Lower lobe of right lung (tissue), 2 donors: ENCODE measurements around the gene VRTN. TPM values are rescaled to one million over a fixed set of nuclear protein-coding genes. Genes with fewer than 3 reads are reported as not detected.
A peak's percentile ranks its signal among the peaks of the same experiment; 100 is the strongest.

Experiments used
- ATAC-seq, 2 donors: fragments of 200-7000 bp; cut with Tn5 transposase; one replicate each; pipeline ENCODE4 v1.9.1; 2020 to 2022; ENCODE audit warnings: mild to moderate bottlenecking in 2 of 2, moderate library complexity in 2 of 2
- DNase-seq: peaks from one replicate; pipeline ENCODE4 v3.0.0-alpha.2; 2020
- H3K27ac ChIP-seq: fragments of 200-600 bp; one replicate; pipeline ENCODE4 v1.8.0; 2022
- H3K27me3 ChIP-seq: fragments of 200-600 bp; one replicate; pipeline ENCODE4 v1.8.0; 2022; ENCODE audit warnings: low read depth
- H3K36me3 ChIP-seq: fragments of 200-600 bp; one replicate; pipeline ENCODE4 v1.8.0; 2022; ENCODE audit warnings: mild to moderate bottlenecking
- H3K4me1 ChIP-seq: fragments of 200-600 bp; one replicate; pipeline ENCODE4 v1.8.0; 2022
- H3K4me3 ChIP-seq: fragments of 200-600 bp; one replicate; pipeline ENCODE4 v1.8.0; 2022; ENCODE audit warnings: mild to moderate bottlenecking
- H3K9me3 ChIP-seq: fragments of 200-600 bp; one replicate; pipeline ENCODE4 v1.8.0; 2022
- intact Hi-C: fragments of 100-400 bp; cut with DNase I; formaldehyde crosslinking; loops from one replicate; pipeline ENCODE4 v1.11.0; 2022
- total RNA-seq: library from RNA; stranded (reverse); fragmentation: NEBNext Ultra II Directional; extraction: Animal tissue kit (Norgen Biotek cat#: 25700); gene quantifications from one replicate; pipeline ENCODE4 v1.2.1, GENCODE V29; 2021
- TF ChIP-seq, protein P1 (sequence below): fragments of 200-600 bp; IDR thresholded peaks from one replicate; pipeline ENCODE4 v1.8.0; 2022; ENCODE audit warnings: antibody characterized with exemption, mild to moderate bottlenecking
- donor health status: DM: no; HTN: yes; CAD: no; lungs with severe emphysema.

Gene VRTN
- total RNA-seq, 1 donor from 2014 or later, result not detected

- Histone ChIP-seq H3K4me1 (no peaks in the 10 kb centered on the region), H3K27me3 (peaks cover 12% of the 10 kb centered on the region), H3K36me3 (no peaks in the 10 kb centered on the region), H3K27ac (no peak overlapping the region), H3K9me3 (no peaks in the 10 kb centered on the region), H3K4me3 (no peak overlapping the region)
- DNase-seq, result no peak
- no peak for ATAC-seq
- TF ChIP-seq, protein P1, sequence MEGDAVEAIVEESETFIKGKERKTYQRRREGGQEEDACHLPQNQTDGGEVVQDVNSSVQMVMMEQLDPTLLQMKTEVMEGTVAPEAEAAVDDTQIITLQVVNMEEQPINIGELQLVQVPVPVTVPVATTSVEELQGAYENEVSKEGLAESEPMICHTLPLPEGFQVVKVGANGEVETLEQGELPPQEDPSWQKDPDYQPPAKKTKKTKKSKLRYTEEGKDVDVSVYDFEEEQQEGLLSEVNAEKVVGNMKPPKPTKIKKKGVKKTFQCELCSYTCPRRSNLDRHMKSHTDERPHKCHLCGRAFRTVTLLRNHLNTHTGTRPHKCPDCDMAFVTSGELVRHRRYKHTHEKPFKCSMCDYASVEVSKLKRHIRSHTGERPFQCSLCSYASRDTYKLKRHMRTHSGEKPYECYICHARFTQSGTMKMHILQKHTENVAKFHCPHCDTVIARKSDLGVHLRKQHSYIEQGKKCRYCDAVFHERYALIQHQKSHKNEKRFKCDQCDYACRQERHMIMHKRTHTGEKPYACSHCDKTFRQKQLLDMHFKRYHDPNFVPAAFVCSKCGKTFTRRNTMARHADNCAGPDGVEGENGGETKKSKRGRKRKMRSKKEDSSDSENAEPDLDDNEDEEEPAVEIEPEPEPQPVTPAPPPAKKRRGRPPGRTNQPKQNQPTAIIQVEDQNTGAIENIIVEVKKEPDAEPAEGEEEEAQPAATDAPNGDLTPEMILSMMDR, result no peak
- intact Hi-C loops, result no loop called here
Observed at GRCh38 chr14:74346341-74346740, 1.9 kb upstream of the VRTN start.

DNA sequence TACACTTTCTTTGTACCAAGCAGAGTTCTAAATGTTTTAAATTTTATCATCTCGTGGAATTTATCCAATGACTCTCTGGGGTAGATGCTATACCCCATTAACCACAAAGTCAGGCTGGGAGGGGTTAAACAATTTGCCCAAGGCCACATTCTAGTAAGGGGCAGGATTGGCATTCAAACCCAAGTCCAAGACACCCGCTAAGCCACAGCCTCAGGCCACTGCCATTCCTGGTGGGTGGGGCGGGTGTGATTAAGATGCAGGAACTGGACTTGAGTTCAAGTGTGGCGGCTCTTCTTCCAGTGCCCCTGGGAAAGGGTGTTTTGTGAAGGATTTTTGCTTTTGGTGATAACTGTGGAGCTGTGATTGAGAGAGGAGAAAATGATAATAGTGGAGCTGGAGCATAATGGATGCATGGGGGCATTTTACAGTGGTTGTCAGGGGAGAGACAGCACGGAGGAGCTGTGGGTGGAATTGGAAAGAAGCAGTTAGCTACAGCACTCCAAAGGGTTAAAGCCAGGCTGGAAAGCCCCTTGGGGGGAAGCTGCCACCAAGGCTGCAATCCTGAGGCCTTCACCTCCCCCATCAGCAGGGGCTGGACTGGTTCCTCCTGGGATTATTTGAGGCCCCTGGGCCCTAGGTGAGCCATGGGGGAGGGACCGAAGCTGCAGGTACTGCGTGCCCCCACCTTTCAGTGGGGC lies 1.0 kb upstream of the VRTN start:
- intact Hi-C loops, result no loop called here
- no peaks in the 10 kb centered on the region for H3K9me3 ChIP-seq
- no peak overlapping the region for H3K4me3 ChIP-seq
- no peak for DNase-seq
- H3K27ac ChIP-seq, result no peak overlapping the region
- peaks cover 12% of the 10 kb centered on the region for H3K27me3 ChIP-seq
- no peaks in the 10 kb centered on the region for H3K4me1 ChIP-seq
- no peak for ATAC-seq
- TF ChIP-seq, protein P1, result no peak
- no peaks in the 10 kb centered on the region for H3K36me3 ChIP-seq

- DNase-seq, result no peak
- intact Hi-C loops, result no loop called here
- H3K27ac ChIP-seq, result no peak overlapping the region
- no peak for ATAC-seq
- H3K36me3 ChIP-seq, result no peaks in the 10 kb centered on the region
- H3K4me3 ChIP-seq, result no peak overlapping the region
- TF ChIP-seq, protein P1, result no peak
- peaks cover 11% of the 10 kb centered on the region for H3K27me3 ChIP-seq
- no peaks in the 10 kb centered on the region for H3K4me1 ChIP-seq
- no peaks in the 10 kb centered on the region for H3K9me3 ChIP-seq
Observed at GRCh38 chr14:74347795-74348100, 523 bp upstream of the VRTN start.

DNA sequence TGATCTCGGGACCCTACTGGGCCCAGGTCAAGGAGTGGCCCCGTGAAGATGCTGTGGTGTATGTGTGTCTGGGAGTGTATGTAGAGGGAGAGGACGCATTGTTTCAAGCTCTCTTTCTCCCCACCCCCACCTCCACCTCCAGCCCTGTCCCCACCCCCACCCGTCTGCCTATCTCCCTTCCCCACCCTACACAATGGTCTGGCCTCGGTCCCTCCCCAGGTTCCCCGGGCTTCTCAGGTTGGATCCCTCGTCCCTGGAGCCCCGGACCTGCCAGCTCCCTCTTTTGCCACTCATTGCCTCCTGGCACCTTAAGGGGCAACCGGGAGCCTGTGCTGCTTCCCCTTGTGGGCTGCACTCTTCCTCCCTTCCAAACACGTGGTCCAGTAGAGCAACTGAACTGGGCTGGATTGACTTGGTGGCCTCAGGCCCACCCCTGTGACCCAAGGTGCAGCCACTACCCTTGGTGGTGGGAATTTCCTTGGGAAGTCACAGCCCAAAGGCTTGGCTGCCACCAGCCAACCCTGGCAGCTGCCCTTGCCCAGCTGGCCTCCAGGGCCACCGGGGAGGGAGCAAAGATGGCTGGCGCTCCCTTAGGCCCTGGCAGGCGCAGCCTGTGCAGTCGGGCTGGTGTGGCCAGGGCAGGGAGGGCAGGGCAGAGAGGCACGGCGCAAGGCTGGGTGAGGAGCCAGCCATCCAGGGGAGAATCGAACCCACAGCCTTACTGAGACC lies 628 bp downstream of the VRTN start:
- Histone ChIP-seq H3K36me3 (no peaks in the 10 kb centered on the region), H3K4me3 (no peak overlapping the region)
- intact Hi-C loops, result no loop called here

GRCh38 chr14:74349757-74350156 lies 1.5 kb downstream of the VRTN start:
- intact Hi-C loops, result no loop called here
- no peaks in the 10 kb centered on the region for H3K9me3 ChIP-seq
- H3K36me3 ChIP-seq, result no peaks in the 10 kb centered on the region
- no peak overlapping the region for H3K27ac ChIP-seq
- no peak overlapping the region for H3K4me3 ChIP-seq
- no peaks in the 10 kb centered on the region for H3K4me1 ChIP-seq
- H3K27me3 ChIP-seq, result peaks cover 4% of the 10 kb centered on the region
- TF ChIP-seq, protein P1, result no peak
- DNase-seq (no peak), ATAC-seq (no peak)

More for the DNA sequence above, 628 bp downstream of the VRTN start:
- TF ChIP-seq, protein P1, result no peak
- DNase-seq (no peak), ATAC-seq (peak in 1 of 2 donors; percentile 30)
- Histone ChIP-seq H3K9me3 (no peaks in the 10 kb centered on the region), H3K27ac (no peak overlapping the region), H3K27me3 (peaks cover 4% of the 10 kb centered on the region), H3K4me1 (no peaks in the 10 kb centered on the region)
